ENCODE results near the gene VWC2L. TPM values are rescaled to one million over a fixed set of nuclear protein-coding genes. Genes with fewer than 3 reads are reported as not detected.

VWC2L gene
- total RNA-seq, 6 experiments from 2014 or later: not detected

DNA sequence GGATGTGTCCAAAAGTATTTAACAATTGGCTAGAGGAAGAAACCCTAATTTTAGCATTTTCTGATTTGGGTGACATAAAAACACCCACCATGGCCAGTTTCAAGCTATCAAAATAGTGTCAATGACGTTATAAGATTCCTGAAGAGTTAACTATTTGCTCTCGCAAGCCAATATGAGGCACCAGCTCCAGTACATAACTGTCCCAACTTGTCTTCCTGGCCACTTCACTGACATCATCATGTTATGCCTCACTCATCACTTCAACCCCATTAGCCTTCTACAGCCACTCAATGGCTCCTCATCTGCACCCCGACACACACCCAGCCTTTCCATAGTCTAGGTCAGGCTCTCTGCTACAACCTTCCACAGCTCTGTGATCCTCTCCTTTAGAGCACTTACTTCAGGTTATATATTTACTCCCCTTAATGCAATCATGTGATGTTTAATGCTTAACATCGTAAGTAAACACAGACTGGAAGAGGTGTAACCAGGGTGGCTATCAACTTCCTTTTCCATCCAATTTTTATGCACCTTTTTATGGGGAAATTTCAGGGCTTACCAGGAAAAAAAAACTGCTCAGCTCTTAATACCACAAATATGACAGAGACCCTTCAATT is 158.7 kb downstream of the VWC2L start:
- WGBS (ENCODE audit: insufficient coverage, low coverage, low lambda C conversion rate, missing lambda C conversion rate): 44% methylated on average over 4 of the region's 4 CpGs
- DNase-seq (no peak), ATAC-seq (no peak)
- H3K4me1 ChIP-seq: no peaks in the 10 kb centered on the region
- TF ChIP-seq POLR2A (IDR thresholded peaks at IDR 0.05): no peak
- TF ChIP-seq, protein P1, sequence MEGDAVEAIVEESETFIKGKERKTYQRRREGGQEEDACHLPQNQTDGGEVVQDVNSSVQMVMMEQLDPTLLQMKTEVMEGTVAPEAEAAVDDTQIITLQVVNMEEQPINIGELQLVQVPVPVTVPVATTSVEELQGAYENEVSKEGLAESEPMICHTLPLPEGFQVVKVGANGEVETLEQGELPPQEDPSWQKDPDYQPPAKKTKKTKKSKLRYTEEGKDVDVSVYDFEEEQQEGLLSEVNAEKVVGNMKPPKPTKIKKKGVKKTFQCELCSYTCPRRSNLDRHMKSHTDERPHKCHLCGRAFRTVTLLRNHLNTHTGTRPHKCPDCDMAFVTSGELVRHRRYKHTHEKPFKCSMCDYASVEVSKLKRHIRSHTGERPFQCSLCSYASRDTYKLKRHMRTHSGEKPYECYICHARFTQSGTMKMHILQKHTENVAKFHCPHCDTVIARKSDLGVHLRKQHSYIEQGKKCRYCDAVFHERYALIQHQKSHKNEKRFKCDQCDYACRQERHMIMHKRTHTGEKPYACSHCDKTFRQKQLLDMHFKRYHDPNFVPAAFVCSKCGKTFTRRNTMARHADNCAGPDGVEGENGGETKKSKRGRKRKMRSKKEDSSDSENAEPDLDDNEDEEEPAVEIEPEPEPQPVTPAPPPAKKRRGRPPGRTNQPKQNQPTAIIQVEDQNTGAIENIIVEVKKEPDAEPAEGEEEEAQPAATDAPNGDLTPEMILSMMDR (IDR thresholded peaks at IDR 0.05): no peak
- no peaks in the 10 kb centered on the region for H3K9me3 ChIP-seq
- intact Hi-C loops (cut with DNase I): no loop called here
- H3K36me3 ChIP-seq: no peaks in the 10 kb centered on the region
- no peak overlapping the region for H3K27ac ChIP-seq
- H3K4me3 ChIP-seq: no peak overlapping the region
- H3K27me3 ChIP-seq: no peaks in the 10 kb centered on the region

DNA sequence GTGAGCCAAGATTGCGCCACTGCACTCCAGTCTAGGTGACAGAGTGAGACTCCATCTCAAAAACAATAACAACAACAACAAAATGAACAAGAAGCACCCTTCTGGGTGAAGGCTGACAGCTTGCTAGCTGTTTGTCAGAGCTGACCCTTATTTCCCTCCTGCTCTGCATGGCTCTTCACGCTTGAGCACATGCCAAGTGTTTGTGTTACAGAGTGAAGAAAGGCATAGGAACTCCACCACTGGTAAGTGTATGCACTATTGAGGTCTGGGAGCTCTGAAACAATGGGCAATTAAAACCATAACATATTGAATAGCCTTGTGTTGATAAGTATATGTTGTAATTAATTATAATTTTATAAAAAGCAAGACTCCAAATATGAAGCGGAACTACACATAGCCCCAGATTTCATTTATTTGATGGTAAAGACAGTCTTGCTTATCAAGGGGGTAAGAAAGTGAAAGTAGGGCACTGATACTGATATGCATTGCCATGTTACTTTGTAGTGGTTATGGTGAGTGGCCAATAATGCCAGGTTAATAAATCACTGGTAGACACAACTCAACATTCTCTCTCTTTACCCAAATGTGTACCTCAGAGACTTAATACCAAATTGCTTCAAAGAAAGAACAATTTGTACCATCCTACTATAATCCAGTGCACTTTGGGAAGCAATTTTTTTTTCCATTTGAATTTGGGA is 163.4 kb downstream of the VWC2L start:
- H3K4me1 ChIP-seq: no peaks in the 10 kb centered on the region
- H3K4me3 ChIP-seq: no peak overlapping the region
- DNase-seq (no peak), ATAC-seq (no peak)
- no peaks in the 10 kb centered on the region for H3K36me3 ChIP-seq
- intact Hi-C loops (cut with DNase I): no loop called here
- no peaks in the 10 kb centered on the region for H3K27me3 ChIP-seq
- 86% methylated on average over 3 of the region's 3 CpGs for WGBS (ENCODE audit: insufficient coverage, low coverage, low lambda C conversion rate, missing lambda C conversion rate)
- TF ChIP-seq, protein P1 (IDR thresholded peaks at IDR 0.05): no peak
- TF ChIP-seq POLR2A (IDR thresholded peaks at IDR 0.05): no peak
- H3K9me3 ChIP-seq: no peaks in the 10 kb centered on the region
- H3K27ac ChIP-seq: no peak overlapping the region

DNA sequence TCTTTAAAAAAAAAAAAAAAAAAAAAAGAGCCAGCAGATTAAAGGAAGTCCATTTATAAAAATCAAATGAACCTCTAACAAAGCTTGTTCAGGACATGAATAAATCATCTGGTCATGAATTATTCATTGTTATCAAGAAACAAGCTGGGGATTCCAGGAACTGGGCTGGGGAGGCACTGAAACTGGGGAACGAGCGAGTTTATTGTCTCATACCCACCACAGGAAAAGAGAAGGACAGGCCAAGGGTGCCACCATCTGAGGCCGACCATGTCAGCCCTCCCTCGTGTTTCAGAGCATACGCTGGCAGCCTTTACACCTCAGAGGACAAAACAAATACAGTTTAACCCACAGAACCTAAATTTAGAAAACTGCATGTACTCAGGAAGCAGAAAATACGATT is 164.2 kb downstream of the VWC2L start:
- Histone ChIP-seq H3K27me3 (no peaks in the 10 kb centered on the region), H3K4me1 (no peaks in the 10 kb centered on the region), H3K36me3 (no peaks in the 10 kb centered on the region), H3K9me3 (no peaks in the 10 kb centered on the region), H3K4me3 (no peak overlapping the region), H3K27ac (no peak overlapping the region)
- ATAC-seq (no peak), DNase-seq (no peak)
- intact Hi-C loops (cut with DNase I): no loop called here
- no peak for TF ChIP-seq POLR2A (IDR thresholded peaks at IDR 0.05)
- TF ChIP-seq, protein P1 (IDR thresholded peaks at IDR 0.05): no peak
- WGBS (ENCODE audit: insufficient coverage, low coverage, low lambda C conversion rate, missing lambda C conversion rate): 31% methylated on average over 6 of the region's 6 CpGs

DNA sequence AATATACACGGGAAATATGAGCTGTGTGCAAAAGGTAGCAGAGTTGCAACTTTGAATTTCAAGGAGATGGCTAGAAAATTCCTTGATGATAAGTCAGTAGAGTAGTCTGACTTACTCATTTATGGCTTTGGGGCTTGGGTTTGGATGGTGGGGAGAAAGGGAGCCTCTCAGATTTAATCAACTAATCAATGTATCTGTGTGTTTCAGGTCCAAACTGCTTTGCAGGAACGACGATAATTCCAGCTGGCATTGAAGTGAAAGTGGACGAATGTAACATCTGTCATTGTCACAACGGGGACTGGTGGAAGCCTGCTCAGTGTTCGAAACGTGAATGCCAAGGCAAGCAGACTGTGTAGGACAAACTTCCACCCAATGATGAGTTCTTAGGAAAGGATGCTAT is 164.6 kb downstream of the VWC2L start:
- Histone ChIP-seq H3K4me1 (no peaks in the 10 kb centered on the region), H3K36me3 (no peaks in the 10 kb centered on the region), H3K4me3 (no peak overlapping the region), H3K27me3 (no peaks in the 10 kb centered on the region), H3K27ac (no peak overlapping the region), H3K9me3 (no peaks in the 10 kb centered on the region)
- no peak for TF ChIP-seq POLR2A (IDR thresholded peaks at IDR 0.05)
- TF ChIP-seq, protein P1 (IDR thresholded peaks at IDR 0.05): no peak
- DNase-seq (no peak), ATAC-seq (no peak)
- intact Hi-C loops (cut with DNase I): no loop called here
- WGBS (ENCODE audit: insufficient coverage, low coverage, low lambda C conversion rate, missing lambda C conversion rate): 35% methylated on average over 7 of the region's 7 CpGs
